ENCODE data around the gene NLE1. TPM values are rescaled to one million over a fixed set of nuclear protein-coding genes. Genes with fewer than 3 reads are reported as not detected.

Gene NLE1
- total and polyA plus RNA-seq, 12 donors: 5.0 to 18.7 (median 11.8) TPM

DNA sequence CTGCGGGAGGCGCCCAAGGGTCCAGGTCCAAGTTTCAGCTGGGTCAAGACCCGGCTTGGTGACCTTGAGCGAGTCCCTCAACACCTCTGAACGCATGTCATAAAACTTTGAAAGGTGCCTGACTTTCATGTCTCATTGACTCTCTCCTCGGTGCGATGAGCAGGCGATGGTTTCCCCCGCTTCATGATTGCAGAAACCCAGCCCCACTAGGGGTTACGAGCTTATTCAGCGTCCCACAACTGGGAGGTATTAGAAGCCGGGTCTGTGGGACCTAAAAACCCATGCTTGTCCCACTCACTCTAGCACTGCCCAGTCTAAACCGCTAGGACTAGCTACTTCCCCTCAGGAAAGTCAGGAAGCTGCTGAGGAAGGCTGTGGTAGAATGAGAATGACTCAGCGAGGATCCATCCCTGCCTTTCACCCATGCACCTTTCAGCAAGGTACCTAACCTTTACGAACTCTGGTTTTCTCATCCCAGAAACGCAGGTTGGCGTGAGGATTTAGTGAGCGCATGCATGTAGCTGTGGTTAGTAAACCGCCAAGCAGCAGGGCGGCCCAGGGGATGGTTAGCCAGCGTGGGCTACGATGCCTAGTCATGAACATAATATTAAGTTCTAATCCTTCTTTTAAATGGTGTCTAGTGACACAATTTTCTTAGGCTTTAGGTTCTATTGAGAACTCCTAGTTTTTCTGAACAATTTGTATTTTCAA, 52.4 kb downstream of the NLE1 start:
- intact Hi-C loops (cut with DNase I): no loop called here
- peak overlapping the region in 3 of 5 donors; percentile 31 to 87 (median 50) for H3K27ac ChIP-seq

DNA sequence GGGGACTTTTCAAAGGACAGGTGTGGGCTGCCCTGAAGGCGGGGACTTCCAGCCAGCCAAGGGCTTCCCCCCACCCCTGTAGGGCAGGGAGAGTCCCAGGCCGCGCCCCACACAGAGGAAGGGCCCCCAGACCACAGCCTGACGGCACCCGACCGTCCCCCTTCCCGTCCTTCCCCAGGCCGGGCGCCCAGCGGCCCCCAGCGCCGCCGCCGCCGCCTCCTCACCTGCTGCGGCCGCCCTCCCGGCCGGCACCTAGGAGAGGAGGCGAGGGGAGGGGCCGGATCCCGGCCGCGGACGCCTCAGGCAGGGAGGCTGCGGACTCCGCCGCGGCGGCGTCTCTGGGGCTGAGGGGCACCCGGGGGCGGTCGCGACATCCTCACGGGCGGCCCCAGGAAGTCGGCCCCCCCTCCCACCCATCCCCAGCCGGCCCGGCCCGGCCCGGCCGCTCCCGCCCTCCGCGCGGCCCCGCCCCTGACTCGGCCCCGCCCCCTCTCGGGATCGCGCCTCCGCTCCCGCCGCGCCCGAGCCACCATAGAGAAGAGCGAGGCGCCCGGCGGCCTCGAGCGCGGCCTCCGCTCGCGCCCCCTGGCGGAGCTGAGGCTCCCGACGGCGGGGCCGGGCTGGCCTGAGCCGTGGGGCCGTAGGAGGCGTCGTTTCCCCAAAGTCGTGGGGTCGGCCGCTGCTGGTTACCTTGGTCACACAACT, 53.1 kb downstream of the NLE1 start:
- peak; percentile 79 to 91 (median 86) for DNase-seq
- no peaks in the 10 kb centered on the region for H3K9me3 ChIP-seq (replicated peaks in 1 of 3)
- peak overlapping the region in 4 of 5 donors; percentile 55 to 87 (median 74) for H3K27ac ChIP-seq
- intact Hi-C loops (cut with DNase I): no loop called here
- no peaks in the 10 kb centered on the region for H3K36me3 ChIP-seq (replicated peaks in 1 of 2)
- WGBS, 4 donors: 0% methylated on average over 1 to 78 of the region's 80 CpGs; no CpG with 5 or more reads in 1 of the 4 donors
- H3K4me3 ChIP-seq: peak overlapping the region; percentile 1 to 98 (median 72)
- H3K27me3 ChIP-seq: no peaks in the 10 kb centered on the region
- peaks cover 8 to 15% of the 10 kb centered on the region in 2 donors for H3K4me1 ChIP-seq (replicated peaks in 1 of 2)
- peak in 4 of 6 experiments; percentile 33 to 92 (median 86) for TF ChIP-seq CTCF (IDR thresholded peaks at IDR 0.05)
- TF ChIP-seq POLR2A (IDR thresholded peaks at IDR 0.05): peak; percentile 27 to 29

More for the DNA sequence above, 52.4 kb downstream of the NLE1 start:
- Histone ChIP-seq H3K36me3 (replicated peaks in 1 of 2) (no peaks in the 10 kb centered on the region), H3K27me3 (no peaks in the 10 kb centered on the region), H3K9me3 (replicated peaks in 1 of 3) (no peaks in the 10 kb centered on the region), H3K4me3 (peak overlapping the region in 1 of 4 donors; percentile 98), H3K4me1 (replicated peaks in 1 of 2) (peaks cover 8 to 15% of the 10 kb centered on the region in 2 donors)
- peak in 3 of 6 experiments; percentile 24 to 59 (median 49) for TF ChIP-seq CTCF (IDR thresholded peaks at IDR 0.05)
- no peak for TF ChIP-seq POLR2A (IDR thresholded peaks at IDR 0.05)
- 38 to 57% (median 42%) methylated on average over 16 to 22 of the region's 22 CpGs for WGBS, 4 donors
- peak in 3 of 7 donors; percentile 15 to 55 (median 26) for DNase-seq

DNA sequence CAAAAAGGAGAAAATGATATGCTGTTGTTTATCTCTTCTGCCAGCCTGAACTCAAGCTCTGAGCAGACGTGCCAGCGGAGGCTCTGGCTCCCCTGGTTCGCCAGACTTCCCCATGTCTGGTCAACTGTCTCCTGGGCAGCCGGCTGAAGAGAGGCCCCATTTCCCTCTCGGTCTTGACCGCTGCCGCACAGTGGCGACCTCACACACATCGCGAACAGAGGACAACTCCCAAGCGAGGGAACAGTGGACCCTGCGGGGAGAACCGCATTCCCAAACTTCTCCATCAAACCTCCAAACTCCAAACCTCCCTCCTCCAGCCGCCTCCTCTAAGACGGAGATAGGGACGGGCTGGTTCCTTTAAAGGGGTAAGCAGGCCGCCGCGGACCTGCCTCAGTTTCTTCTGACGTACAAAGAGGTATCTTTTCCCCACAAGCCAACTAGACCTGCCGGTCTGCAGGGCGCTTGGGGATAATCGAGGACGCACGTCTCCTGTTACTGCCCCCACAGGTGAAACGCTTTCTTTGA, 53.7 kb downstream of the NLE1 start:
- H3K4me3 ChIP-seq: peak overlapping the region; percentile 1 to 98 (median 72)
- no peaks in the 10 kb centered on the region for H3K36me3 ChIP-seq (replicated peaks in 1 of 2)
- no peaks in the 10 kb centered on the region for H3K9me3 ChIP-seq (replicated peaks in 1 of 3)
- H3K27ac ChIP-seq: peak overlapping the region in 4 of 5 donors; percentile 55 to 87 (median 74)
- 0 to 2% (median 1%) methylated on average over 23 to 26 of the region's 26 CpGs for WGBS, 4 donors
- intact Hi-C loops (cut with DNase I): no loop called here
- peaks cover 8 to 15% of the 10 kb centered on the region in 2 donors for H3K4me1 ChIP-seq (replicated peaks in 1 of 2)
- no peaks in the 10 kb centered on the region for H3K27me3 ChIP-seq
- peak; percentile 51 to 81 (median 60) for DNase-seq
- TF ChIP-seq POLR2A (IDR thresholded peaks at IDR 0.05): peak in 1 of 2 donors; percentile 26
- peak in 1 of 6 experiments; percentile 1 for TF ChIP-seq CTCF (IDR thresholded peaks at IDR 0.05)

Data from adrenal gland (tissue), 12 donors.